ENCODE measurements around the gene MYBPH. TPM values are rescaled to one million over a fixed set of nuclear protein-coding genes. Genes with fewer than 3 reads are reported as not detected.

MYBPH gene, protein sequence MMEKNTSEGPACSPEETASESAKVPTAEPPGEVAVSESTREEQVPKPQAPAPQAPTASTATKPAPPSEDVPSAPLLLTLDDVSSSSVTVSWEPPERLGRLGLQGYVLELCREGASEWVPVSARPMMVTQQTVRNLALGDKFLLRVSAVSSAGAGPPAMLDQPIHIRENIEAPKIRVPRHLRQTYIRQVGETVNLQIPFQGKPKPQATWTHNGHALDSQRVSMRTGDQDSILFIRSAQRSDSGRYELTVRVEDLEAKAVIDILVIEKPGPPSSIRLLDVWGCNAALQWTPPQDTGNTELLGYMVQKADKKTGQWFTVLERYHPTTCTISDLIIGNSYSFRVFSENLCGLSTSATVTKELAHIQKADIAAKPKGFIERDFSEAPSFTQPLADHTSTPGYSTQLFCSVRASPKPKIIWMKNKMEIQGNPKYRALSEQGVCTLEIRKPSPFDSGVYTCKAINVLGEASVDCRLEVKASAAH
- 100 to 1,000 TPM; 136 to 473 (median 236) TPM for polyA plus RNA-seq (ENCODE audit: insufficient read length in 10 of 10)
- long read RNA-seq, donor 1, transcript MYBPH-201 (11 exons, 1,805 nt) = major isoform, 72 of 316 reads
- long read RNA-seq, donor 1, partial matches to known transcripts = 244 of 316 reads
- long read RNA-seq, donor 1, other reads (novel, unspliced or antisense) = 0 of 316 reads
- long read RNA-seq, donor 2, transcript MYBPH-201 (11 exons, 1,805 nt) = major isoform, 33 of 145 reads
- long read RNA-seq, donor 2, partial matches to known transcripts = 112 of 145 reads
- long read RNA-seq, donor 2, other reads (novel, unspliced or antisense) = 0 of 145 reads
- long read RNA-seq, donor 3 = 0 reads
- long read RNA-seq, donor 4, transcript MYBPH-201 (11 exons, 1,805 nt) = major isoform, 15 of 72 reads
- long read RNA-seq, donor 4, partial matches to known transcripts = 57 of 72 reads
- long read RNA-seq, donor 4, other reads (novel, unspliced or antisense) = 0 of 72 reads
- long read RNA-seq, donor 5, transcript MYBPH-201 (11 exons, 1,805 nt) = major isoform, 37 of 235 reads
- long read RNA-seq, donor 5, partial matches to known transcripts = 198 of 235 reads
- long read RNA-seq, donor 5, other reads (novel, unspliced or antisense) = 0 of 235 reads
- long read RNA-seq, donor 6, transcript MYBPH-201 (11 exons, 1,805 nt) = major isoform, 56 of 256 reads
- long read RNA-seq, donor 6, partial matches to known transcripts = 200 of 256 reads
- long read RNA-seq, donor 6, other reads (novel, unspliced or antisense) = 0 of 256 reads
- long read RNA-seq, donor 7, transcript MYBPH-201 (11 exons, 1,805 nt) = major isoform, 32 of 148 reads
- long read RNA-seq, donor 7, partial matches to known transcripts = 116 of 148 reads
- long read RNA-seq, donor 7, other reads (novel, unspliced or antisense) = 0 of 148 reads
- long read RNA-seq, donor 8, transcript MYBPH-201 (11 exons, 1,805 nt) = major isoform, 38 of 108 reads
- long read RNA-seq, donor 8, partial matches to known transcripts = 70 of 108 reads
- long read RNA-seq, donor 8, other reads (novel, unspliced or antisense) = 0 of 108 reads
- long read RNA-seq, donor 9, partial matches to known transcripts = 7 of 11 reads
- long read RNA-seq, donor 9, other reads (novel, unspliced or antisense) = 0 of 11 reads

- DNase-seq = no peak
Measured at GRCh38 chr1:203175237-203175826, at the start of gene MYBPH. TSS of gene MYBPH (minus strand) at chr1:203175826. CDS start at chr1:203175755, 71 bp downstream.

DNA sequence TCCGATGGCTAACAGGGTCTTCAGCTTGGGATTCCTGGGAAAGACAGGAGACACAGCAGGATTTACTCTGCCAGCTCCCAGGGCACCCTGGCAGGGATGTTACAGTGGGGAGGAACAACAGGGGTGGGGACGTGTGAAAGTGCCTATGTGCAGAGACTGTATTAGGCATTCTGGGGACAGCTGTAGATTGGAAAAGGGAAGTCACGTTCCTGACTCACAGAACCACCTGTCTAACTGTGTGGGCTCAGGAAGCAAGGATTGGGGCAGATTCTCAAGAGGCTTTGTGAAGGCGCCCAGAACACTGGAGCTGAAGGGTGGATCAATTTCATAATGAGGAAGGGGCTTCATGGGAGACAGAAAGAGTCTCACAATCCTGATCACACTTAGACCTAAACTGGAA, 49.4 kb upstream of the MYBPH start:
- no peak for DNase-seq

GRCh38 chr1:203223012-203223775, 47.6 kb upstream of the MYBPH start:
- DNase-seq = no peak

GRCh38 chr1:203219934-203220333, 44.3 kb upstream of the MYBPH start:
- DNase-seq = no peak

- DNase-seq = no peak
Measured at GRCh38 chr1:203219171-203219570, 43.5 kb upstream of the MYBPH start.

DNA sequence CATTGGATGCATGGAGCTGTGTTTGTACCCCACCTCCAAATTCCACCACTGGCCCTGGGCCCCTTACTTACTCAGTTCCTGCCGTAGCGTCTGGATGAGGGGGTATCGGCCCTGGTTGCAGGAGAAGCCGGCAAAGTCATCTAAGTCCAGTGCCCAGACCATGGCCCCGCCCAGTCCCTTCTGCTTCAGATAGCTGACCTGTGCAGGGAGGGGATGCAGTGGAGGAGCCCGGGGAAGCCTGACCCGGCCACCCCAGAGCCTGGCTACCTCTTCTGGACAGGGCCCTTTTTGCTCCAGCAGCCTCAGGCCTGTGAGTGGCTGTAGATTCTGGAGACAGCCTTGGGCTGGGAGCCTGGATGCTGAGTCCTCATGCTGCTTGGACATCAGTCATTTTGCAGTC, 42.0 kb upstream of the MYBPH start:
- DNase-seq = no peak

GRCh38 chr1:203217139-203217655, 41.6 kb upstream of the MYBPH start:
- DNase-seq = no peak

- peak; percentile 59 to 86 (median 82) for DNase-seq
Measured at GRCh38 chr1:203216274-203217138, 40.9 kb upstream of the MYBPH start.

DNA sequence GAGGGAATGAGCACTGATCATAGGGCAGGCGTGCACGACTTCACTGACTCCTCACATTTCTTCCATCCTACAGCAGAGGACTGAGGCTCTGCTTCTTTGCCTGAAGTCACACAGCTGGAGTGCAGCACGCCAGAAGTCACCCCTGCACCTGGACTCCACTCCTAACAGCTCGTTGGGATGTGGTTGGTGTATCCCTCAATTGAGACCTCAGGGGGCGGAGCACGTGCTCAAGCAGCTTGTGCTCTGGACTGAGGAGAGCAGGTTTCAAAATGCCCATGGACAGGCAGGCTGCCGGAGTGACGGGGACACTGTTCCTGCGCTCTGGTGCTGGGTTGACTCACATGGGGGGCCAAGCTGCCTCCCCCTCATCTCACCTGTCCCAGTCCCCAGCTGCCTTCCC, 39.9 kb upstream of the MYBPH start:
- DNase-seq = no peak

GRCh38 chr1:203214871-203215270, 39.2 kb upstream of the MYBPH start:
- no peak for DNase-seq

- DNase-seq = no peak
Measured at GRCh38 chr1:203213126-203213525, 37.5 kb upstream of the MYBPH start.

- DNase-seq = no peak
Measured at GRCh38 chr1:203211812-203212211, 36.2 kb upstream of the MYBPH start.

DNA sequence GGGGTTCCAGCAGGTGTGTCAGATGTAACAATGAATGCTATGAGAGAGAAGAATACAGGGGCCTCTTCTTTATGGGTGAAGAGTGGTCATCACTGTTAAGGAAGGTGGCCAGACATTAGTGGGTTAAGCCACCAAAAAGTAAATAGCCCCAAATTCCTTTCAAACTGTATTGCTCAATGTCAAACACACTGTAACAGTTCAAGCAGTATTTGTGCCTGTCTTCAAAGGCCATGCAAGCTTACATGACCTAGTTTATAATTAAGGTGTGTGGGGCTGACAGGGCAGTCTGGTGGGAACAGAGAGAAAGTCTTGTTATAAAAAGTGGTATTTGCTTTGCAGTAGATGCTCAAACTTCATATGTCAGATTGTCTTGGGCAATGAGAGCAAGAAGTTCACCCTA, 35.4 kb upstream of the MYBPH start:
- no peak for DNase-seq

DNA sequence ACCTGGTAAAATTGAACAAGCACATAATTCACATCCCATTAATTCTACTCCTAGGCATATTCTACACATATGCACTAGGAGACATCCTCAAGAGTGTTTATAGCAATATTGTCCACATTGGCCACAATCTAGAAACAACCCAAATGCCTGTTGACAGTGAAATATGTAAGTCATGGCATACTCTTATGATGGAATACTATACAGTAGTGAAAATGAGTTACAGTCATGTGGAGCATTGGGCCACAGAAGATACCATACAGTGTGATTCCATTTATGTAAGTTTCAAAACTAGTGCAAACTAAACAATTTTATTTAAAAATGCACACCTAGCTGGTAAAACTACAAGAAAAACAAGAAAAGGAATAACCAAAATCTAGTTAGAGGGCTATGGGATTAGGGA, 34.7 kb upstream of the MYBPH start:
- no peak for DNase-seq

DNA sequence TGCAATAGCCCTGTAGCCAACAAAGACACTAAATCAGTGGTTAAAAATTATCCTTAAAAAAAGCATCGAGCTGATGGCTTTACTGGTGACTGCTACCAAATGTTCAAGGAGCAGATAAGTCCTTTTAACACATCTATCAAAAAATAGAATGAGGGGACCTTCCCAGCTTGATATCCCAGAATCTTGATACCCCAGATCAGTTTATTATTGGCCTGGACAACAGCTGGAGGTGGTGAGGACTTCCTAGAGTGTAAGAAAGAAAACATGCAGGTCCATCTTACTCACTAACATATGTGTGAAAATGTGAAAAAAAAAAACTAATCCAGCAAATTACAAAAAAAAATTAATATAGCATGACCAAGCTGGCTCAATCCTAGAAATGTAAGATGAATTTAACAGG, 32.6 kb upstream of the MYBPH start:
- DNase-seq = no peak

GRCh38 chr1:203207751-203208150, 32.1 kb upstream of the MYBPH start:
- DNase-seq = no peak

- DNase-seq = peak; percentile 30 to 54 (median 38)
Measured at GRCh38 chr1:203206129-203206687, 30.6 kb upstream of the MYBPH start.

- DNase-seq = no peak
Measured at GRCh38 chr1:203204756-203205155, 29.1 kb upstream of the MYBPH start.

Measured in muscle of back (tissue), 13 donors.